Fibroblast of lung (primary cell): ENCODE results near the gene TRIM15. TPM values are rescaled to one million over a fixed set of nuclear protein-coding genes. Genes with fewer than 3 reads are reported as not detected.

ENCODE experiments used
- DNase-seq, 2 donors: peaks; one replicate each; pipeline versions ENCODE4 v3.0.0 to v3.0.0-alpha.2; 2010; ENCODE audit warnings: low read depth in 2 of 2
- H2AFZ ChIP-seq: 2 replicates; pipeline ENCODE4 v1.5.1; 2012; ENCODE audit warnings: low read length, control low read depth, inconsistent platforms
- H3K27ac ChIP-seq: 2 replicates; pipeline ENCODE4 v1.5.1; 2011; ENCODE audit warnings: low read length, control low read depth; ENCODE audit not compliant: insufficient read depth
- H3K27me3 ChIP-seq: 2 replicates; pipeline ENCODE4 v1.5.1; 2011; ENCODE audit warnings: mild to moderate bottlenecking, low read length; ENCODE audit not compliant: control insufficient read depth, insufficient read depth
- H3K36me3 ChIP-seq: 2 replicates; pipeline ENCODE4 v1.5.1; 2011; ENCODE audit warnings: low read length; ENCODE audit not compliant: control insufficient read depth, insufficient read depth
- H3K4me1 ChIP-seq: 2 replicates; pipeline ENCODE4 v1.5.1; 2011; ENCODE audit warnings: low read length; ENCODE audit not compliant: control insufficient read depth, insufficient read depth; ENCODE audit errors: extremely low read depth
- H3K4me2 ChIP-seq: 2 replicates; pipeline ENCODE4 v1.5.1; 2011; ENCODE audit warnings: low read length, control low read depth; ENCODE audit not compliant: insufficient read depth; ENCODE audit errors: extremely low read depth
- H3K4me3 ChIP-seq, 4 experiments: fragments of 200-600 bp in 1 of 4; sonication (generic) in 1 of 4; replicated peaks in 1 of 4; 2 replicates each; pipeline ENCODE4 v1.5.1; 2011 to 2016; ENCODE audit warnings: low read length in 4 of 4, low read depth in 3 of 4, mild to moderate bottlenecking in 3 of 4, control low read depth in 2 of 4, inconsistent platforms in 1 of 4, mixed read lengths in 1 of 4; ENCODE audit not compliant: insufficient read depth in 1 of 4; ENCODE audit errors: control extremely low read depth in 1 of 4
- H3K79me2 ChIP-seq: 2 replicates; pipeline ENCODE4 v1.5.1; 2012; ENCODE audit warnings: mild to moderate bottlenecking, low read length, inconsistent platforms; ENCODE audit not compliant: control insufficient read depth, insufficient read depth
- H3K9ac ChIP-seq: 2 replicates; pipeline ENCODE4 v1.5.1; 2011; ENCODE audit warnings: mild to moderate bottlenecking, low read length, control low read depth; ENCODE audit not compliant: insufficient read depth
- H3K9me3 ChIP-seq: 2 replicates; pipeline ENCODE4 v1.5.1; 2012; ENCODE audit warnings: low read depth, low read length; ENCODE audit not compliant: control insufficient read depth, insufficient read depth
- H4K20me1 ChIP-seq: 2 replicates; pipeline ENCODE4 v1.5.1; 2011; ENCODE audit warnings: low read length; ENCODE audit not compliant: control insufficient read depth, insufficient read depth; ENCODE audit errors: extremely low read depth
- EZH2 ChIP-seq: IDR thresholded peaks from 2 replicates; pipeline ENCODE4 v1.5.1; 2012; ENCODE audit warnings: low read length, control low read depth, mild to moderate bottlenecking; ENCODE audit errors: missing control alignments
- polyA plus RNA-seq, 2 donors: library from polyadenylated mRNA; depleted of rRNA in 1 of 2; stranded (reverse) in 1 of 2; unstranded in 1 of 2; fragments of >200 nt; gene quantifications; 2 replicates each; pipeline ENCODE4 v1.2.1, GENCODE V29; 2011 to 2012; ENCODE audit warnings: missing spikeins in 1 of 2
- total RNA-seq: library from RNA; depleted of rRNA; stranded (reverse); fragments of >200 nt; gene quantifications from 2 replicates; pipeline ENCODE4 v1.2.1, GENCODE V29; 2014
- TF ChIP-seq, protein P1 (sequence below), 2 donors: IDR thresholded peaks in 1 of 2; conservative IDR thresholded peaks in 1 of 2; 1 replicate in 1 of 2; 2 replicates in 1 of 2; pipeline ENCODE4 v1.5.1; 2011 to 2012; ENCODE audit warnings: low read length in 2 of 2, control low read depth in 1 of 2, inconsistent platforms in 1 of 2, low read depth in 1 of 2, mild to moderate bottlenecking in 1 of 2

Gene TRIM15
- total and polyA plus RNA-seq, 2 donors (not counting 1 experiment from before 2014, with no cell fraction given): not detected

DNA sequence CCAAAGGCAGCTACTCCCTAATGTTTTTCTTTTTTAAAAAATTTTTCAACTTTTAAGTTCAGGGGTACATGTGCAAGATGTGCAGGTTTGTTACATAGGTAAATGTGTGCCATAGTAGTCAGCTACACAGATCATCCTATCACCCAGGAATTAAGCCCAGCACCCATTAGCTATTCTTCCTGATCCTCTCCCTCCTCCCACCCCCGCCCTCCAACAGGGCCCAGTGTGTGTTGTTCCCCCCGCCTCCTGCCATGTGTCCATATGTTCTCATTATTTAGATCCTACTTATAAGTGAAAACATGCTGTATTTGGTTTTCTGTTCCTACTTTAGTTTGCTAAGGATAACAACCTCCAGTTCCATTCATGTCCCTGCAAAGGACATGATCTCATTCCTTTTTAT is 12.4 kb downstream of the TRIM15 start:
- Histone ChIP-seq H3K4me1 (no peaks in the 10 kb centered on the region), H3K4me3 (no peak overlapping the region), H2AFZ (no peak overlapping the region), H3K27me3 (peaks cover 23% of the 10 kb centered on the region), H3K36me3 (no peaks in the 10 kb centered on the region), H3K9me3 (no peaks in the 10 kb centered on the region), H3K27ac (no peak overlapping the region), H3K4me2 (no peak overlapping the region), H3K9ac (no peak overlapping the region), H3K79me2 (no peaks in the 10 kb centered on the region), H4K20me1 (no peaks in the 10 kb centered on the region)
- no peak for DNase-seq
- no peak for TF ChIP-seq EZH2
- TF ChIP-seq, protein P1, sequence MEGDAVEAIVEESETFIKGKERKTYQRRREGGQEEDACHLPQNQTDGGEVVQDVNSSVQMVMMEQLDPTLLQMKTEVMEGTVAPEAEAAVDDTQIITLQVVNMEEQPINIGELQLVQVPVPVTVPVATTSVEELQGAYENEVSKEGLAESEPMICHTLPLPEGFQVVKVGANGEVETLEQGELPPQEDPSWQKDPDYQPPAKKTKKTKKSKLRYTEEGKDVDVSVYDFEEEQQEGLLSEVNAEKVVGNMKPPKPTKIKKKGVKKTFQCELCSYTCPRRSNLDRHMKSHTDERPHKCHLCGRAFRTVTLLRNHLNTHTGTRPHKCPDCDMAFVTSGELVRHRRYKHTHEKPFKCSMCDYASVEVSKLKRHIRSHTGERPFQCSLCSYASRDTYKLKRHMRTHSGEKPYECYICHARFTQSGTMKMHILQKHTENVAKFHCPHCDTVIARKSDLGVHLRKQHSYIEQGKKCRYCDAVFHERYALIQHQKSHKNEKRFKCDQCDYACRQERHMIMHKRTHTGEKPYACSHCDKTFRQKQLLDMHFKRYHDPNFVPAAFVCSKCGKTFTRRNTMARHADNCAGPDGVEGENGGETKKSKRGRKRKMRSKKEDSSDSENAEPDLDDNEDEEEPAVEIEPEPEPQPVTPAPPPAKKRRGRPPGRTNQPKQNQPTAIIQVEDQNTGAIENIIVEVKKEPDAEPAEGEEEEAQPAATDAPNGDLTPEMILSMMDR (conservative IDR thresholded peaks at IDR 0.05 in 1 of 2, IDR thresholded peaks at IDR 0.05 in 1 of 2; ENCODE audit: low read depth in 1 of 2, low read length in 2 of 2): no peak

DNA sequence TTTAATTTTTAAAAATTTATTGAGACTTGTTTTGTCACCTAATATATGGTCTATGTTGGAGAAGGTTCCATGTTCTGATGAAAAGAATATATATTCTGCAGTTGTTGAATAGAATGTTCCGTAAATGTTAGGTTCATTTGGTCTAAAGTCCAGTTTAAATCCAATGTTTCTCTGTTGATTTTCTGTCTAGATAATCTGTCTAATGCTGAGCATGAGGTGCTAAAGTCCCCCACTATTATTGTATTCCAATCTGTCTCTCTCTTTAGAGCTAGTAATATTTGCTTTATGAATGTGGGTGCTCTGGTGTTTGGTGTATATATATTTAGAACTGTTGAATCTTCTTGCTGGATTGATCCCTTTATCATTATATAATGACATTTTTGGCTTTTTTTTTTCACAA is 15.5 kb downstream of the TRIM15 start:
- Histone ChIP-seq H3K27me3 (peaks cover 10% of the 10 kb centered on the region), H3K4me1 (no peaks in the 10 kb centered on the region), H3K9me3 (no peaks in the 10 kb centered on the region), H3K27ac (no peak overlapping the region), H3K79me2 (no peaks in the 10 kb centered on the region), H4K20me1 (no peaks in the 10 kb centered on the region), H3K4me2 (no peak overlapping the region), H3K36me3 (no peaks in the 10 kb centered on the region), H3K4me3 (no peak overlapping the region), H3K9ac (no peak overlapping the region), H2AFZ (no peak overlapping the region)
- TF ChIP-seq, protein P1 (conservative IDR thresholded peaks at IDR 0.05 in 1 of 2, IDR thresholded peaks at IDR 0.05 in 1 of 2; ENCODE audit: low read depth in 1 of 2, low read length in 2 of 2): no peak
- TF ChIP-seq EZH2: no peak
- DNase-seq: no peak

- Histone ChIP-seq H3K27ac (no peak overlapping the region), H3K36me3 (no peaks in the 10 kb centered on the region), H3K27me3 (peaks cover 4% of the 10 kb centered on the region), H3K4me2 (no peak overlapping the region), H3K79me2 (no peaks in the 10 kb centered on the region), H4K20me1 (no peaks in the 10 kb centered on the region), H3K4me1 (no peaks in the 10 kb centered on the region), H3K4me3 (no peak overlapping the region), H2AFZ (no peak overlapping the region), H3K9me3 (no peaks in the 10 kb centered on the region), H3K9ac (no peak overlapping the region)
- DNase-seq: no peak
- TF ChIP-seq EZH2: no peak
- TF ChIP-seq, protein P1 (conservative IDR thresholded peaks at IDR 0.05 in 1 of 2, IDR thresholded peaks at IDR 0.05 in 1 of 2; ENCODE audit: low read depth in 1 of 2, low read length in 2 of 2): no peak
These were observed 16.8 kb downstream of the TRIM15 start for GRCh38 chr6:30180145-30180544.
